Vagina (tissue), 2 donors: ENCODE data around the gene MR1. TPM values are rescaled to one million over a fixed set of nuclear protein-coding genes. Genes with fewer than 3 reads are reported as not detected.
"Not testable (repeated sequence)": the region's sequence is repeated elsewhere in the genome, so short reads cannot be mapped to it uniquely, and the experiment has no call there.

Experiments used
- DNase-seq, 2 donors: peaks; one replicate each; pipeline ENCODE4 v3.0.0-alpha.2; 2017; ENCODE audit errors: extremely low spot score in 2 of 2
- H3K27ac ChIP-seq: fragments of 200-600 bp; sonication (generic); one replicate; pipeline ENCODE4 v1.5.1; 2019
- H3K27me3 ChIP-seq: fragments of 200-600 bp; sonication (generic); one replicate; pipeline ENCODE4 v1.5.1; 2019
- H3K36me3 ChIP-seq, 2 donors: fragments of 200-600 bp; sonication (generic); one replicate each; pipeline ENCODE4 v1.5.1; 2017 to 2019
- H3K4me1 ChIP-seq: fragments of 200-600 bp; sonication (generic); one replicate; pipeline ENCODE4 v1.5.1; 2019
- H3K4me3 ChIP-seq, 2 donors: fragments of 200-600 bp; sonication (generic); 1 replicate in 1 of 2; 2 replicates in 1 of 2; pipeline ENCODE4 v1.5.1; 2016 to 2019
- H3K9me3 ChIP-seq: fragments of 200-600 bp; sonication (generic); one replicate; pipeline ENCODE4 v1.5.1; 2019
- CTCF ChIP-seq, 3 experiments: fragments of 450-650 bp in 2 of 3; fragments of 200-600 bp in 1 of 3; sonication (generic) in 1 of 3; IDR thresholded peaks; one replicate each; pipeline ENCODE4 v1.5.1; 2017 to 2019; ENCODE audit warnings: antibody characterized with exemption in 3 of 3, mild to moderate bottlenecking in 2 of 3, moderate library complexity in 2 of 3
- POLR2A ChIP-seq, 2 donors: fragments of 450-650 bp; IDR thresholded peaks; one replicate each; pipeline ENCODE4 v1.6.1; 2017; ENCODE audit warnings: antibody characterized with exemption in 2 of 2, mild to moderate bottlenecking in 2 of 2, moderate library complexity in 2 of 2
- POLR2AphosphoS5 ChIP-seq, 2 donors: sonication (generic); formaldehyde crosslinking; IDR thresholded peaks; one replicate each; pipeline ENCODE4 v1.9.0; 2017; ENCODE audit warnings: antibody characterized with exemption in 2 of 2, mild to moderate bottlenecking in 2 of 2, low read depth in 1 of 2; ENCODE audit not compliant: insufficient read depth in 1 of 2
- intact Hi-C: fragments of 100-400 bp; cut with DNase I; formaldehyde crosslinking; loops from one replicate; pipeline ENCODE4 v1.15.1; 2023
- total RNA-seq: library from RNA; depleted of rRNA; stranded (reverse); fragments of >200 nt; gene quantifications from one replicate; pipeline ENCODE4 v1.2.3, GENCODE V29; 2016

Gene MR1
- total RNA-seq, 1 donor from 2014 or later, result 12.8 TPM

- no peak for DNase-seq
- no peak for TF ChIP-seq POLR2A (IDR thresholded peaks at IDR 0.05)
- TF ChIP-seq POLR2AphosphoS5 (IDR thresholded peaks at IDR 0.05; ENCODE audit: insufficient read depth in 1 of 2, low read depth in 1 of 2), result no peak
- no peak for TF ChIP-seq CTCF (IDR thresholded peaks at IDR 0.05)
- Histone ChIP-seq H3K27me3 (no peaks in the 10 kb centered on the region), H3K4me1 (no peaks in the 10 kb centered on the region), H3K4me3 (no peak overlapping the region), H3K36me3 (no peaks in the 10 kb centered on the region), H3K27ac (no peak overlapping the region), H3K9me3 (no peaks in the 10 kb centered on the region)
- intact Hi-C loops, result no loop called here
Observed at GRCh38 chr1:181060066-181060465, 26.3 kb downstream of the MR1 start.

DNA sequence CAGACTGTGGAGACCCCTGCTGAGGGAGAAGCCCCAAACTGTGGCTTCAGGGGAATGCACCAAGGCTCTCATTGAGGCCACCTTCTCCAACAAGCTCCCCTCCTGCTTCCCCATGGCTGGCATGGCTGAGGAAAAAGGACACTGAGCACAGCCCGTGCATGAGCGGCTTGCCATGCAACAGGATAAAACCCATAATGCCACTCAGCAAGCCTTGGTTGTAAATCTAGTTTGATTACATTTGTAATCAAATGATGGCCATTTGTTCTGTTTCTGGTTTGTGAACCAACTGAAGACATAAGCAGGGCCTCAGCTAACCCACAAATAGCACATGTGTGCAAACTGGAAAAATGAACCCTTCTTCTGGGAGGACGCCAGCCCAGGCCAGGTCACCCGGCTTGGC, 27.2 kb downstream of the MR1 start:
- H3K4me1 ChIP-seq, H3K36me3 ChIP-seq, H3K27me3 ChIP-seq, H3K9me3 ChIP-seq, intact Hi-C loops, H3K27ac ChIP-seq, DNase-seq, H3K4me3 ChIP-seq: not testable (repeated sequence)

- Histone ChIP-seq H3K27ac (no peak overlapping the region), H3K36me3 (no peaks in the 10 kb centered on the region), H3K4me3 (no peak overlapping the region), H3K4me1 (no peaks in the 10 kb centered on the region), H3K9me3 (no peaks in the 10 kb centered on the region), H3K27me3 (no peaks in the 10 kb centered on the region)
- DNase-seq, result no peak
- no peak for TF ChIP-seq POLR2A (IDR thresholded peaks at IDR 0.05)
- no peak for TF ChIP-seq CTCF (IDR thresholded peaks at IDR 0.05)
- no peak for TF ChIP-seq POLR2AphosphoS5 (IDR thresholded peaks at IDR 0.05; ENCODE audit: insufficient read depth in 1 of 2, low read depth in 1 of 2)
- intact Hi-C loops, result no loop called here
Observed at GRCh38 chr1:181061487-181061886, 27.7 kb downstream of the MR1 start.

DNA sequence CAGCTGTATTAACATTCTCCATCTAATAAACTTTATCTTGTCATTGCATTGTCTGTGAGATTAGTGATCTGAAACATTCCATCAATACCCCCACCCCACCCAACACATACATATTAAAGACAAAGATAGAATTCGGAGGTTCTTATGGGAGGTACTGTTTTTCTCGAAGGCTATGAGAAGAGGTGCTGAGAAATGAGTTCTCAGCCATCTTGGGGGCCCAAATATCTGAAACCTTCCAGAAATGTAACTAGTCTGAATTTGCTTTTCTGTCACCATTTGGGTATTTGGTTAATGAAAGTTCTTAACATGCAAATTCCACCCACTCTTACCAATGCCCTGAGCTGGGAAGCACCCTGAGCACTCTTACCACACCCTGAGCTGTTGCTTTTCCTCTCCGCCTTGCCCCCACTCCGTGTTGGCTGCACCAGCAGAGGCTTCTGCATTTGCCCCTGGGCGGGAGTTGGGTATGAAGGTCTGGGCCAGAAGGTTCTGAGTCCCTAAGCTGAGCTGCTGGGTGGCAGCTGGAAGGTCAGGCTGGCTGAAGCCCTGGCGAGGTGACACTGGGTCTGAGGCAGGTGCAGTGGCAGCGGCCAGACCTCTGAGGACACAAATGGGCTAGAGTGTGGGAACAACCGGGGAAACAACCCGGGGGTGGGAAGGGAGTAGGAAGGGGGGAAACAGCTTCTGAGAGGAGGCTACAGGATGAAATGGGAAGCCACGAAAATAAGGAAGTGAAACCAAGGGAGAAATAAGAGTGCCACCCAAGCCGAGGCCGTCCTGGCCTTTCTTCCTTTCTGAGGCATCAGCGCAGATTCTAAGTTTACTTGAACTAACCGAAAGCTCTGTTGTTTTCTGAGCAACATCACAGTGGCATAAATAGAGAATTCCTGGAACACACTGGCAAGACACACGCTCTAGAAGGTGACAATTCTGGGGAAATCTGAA, 28.4 kb downstream of the MR1 start:
- no peaks in the 10 kb centered on the region for H3K4me1 ChIP-seq
- no peaks in the 10 kb centered on the region for H3K27me3 ChIP-seq
- no peak for DNase-seq
- no peak overlapping the region for H3K27ac ChIP-seq
- H3K9me3 ChIP-seq, result no peaks in the 10 kb centered on the region
- TF ChIP-seq POLR2AphosphoS5 (IDR thresholded peaks at IDR 0.05; ENCODE audit: insufficient read depth in 1 of 2, low read depth in 1 of 2) (no peak), POLR2A (IDR thresholded peaks at IDR 0.05) (no peak), CTCF (IDR thresholded peaks at IDR 0.05) (no peak)
- no peak overlapping the region for H3K4me3 ChIP-seq
- intact Hi-C loops, result no loop called here
- H3K36me3 ChIP-seq, result no peaks in the 10 kb centered on the region

DNA sequence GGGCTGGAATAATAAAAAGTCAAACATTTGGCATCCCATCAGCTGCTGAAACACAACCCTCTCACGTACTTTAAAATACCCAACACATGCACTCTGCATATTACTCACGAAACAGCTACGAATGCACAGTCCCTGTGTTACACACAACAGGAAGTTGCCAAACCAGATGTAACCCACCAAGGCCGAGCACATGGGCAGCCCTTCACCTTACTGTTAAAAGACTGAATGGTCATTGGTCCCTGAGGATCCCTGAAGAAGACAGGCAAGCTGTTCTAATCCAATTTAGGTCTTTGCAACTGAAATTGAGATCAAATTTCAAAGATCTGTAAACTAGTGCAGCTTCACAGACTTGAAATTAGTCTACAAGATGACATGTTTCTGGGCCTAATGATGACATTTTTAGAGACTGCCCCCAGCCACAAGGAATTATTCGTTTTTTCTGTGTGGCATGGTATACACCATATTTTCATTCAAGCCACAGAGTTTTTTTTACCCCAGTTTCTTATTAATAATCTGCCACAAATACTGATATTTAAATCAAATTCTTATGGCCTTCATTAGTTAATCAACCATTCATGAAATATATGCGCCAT, 29.1 kb downstream of the MR1 start:
- TF ChIP-seq POLR2A (IDR thresholded peaks at IDR 0.05) (no peak), CTCF (IDR thresholded peaks at IDR 0.05) (no peak), POLR2AphosphoS5 (IDR thresholded peaks at IDR 0.05; ENCODE audit: insufficient read depth in 1 of 2, low read depth in 1 of 2) (no peak)
- Histone ChIP-seq H3K27me3 (no peaks in the 10 kb centered on the region), H3K36me3 (no peaks in the 10 kb centered on the region), H3K4me1 (no peaks in the 10 kb centered on the region), H3K27ac (no peak overlapping the region), H3K4me3 (no peak overlapping the region), H3K9me3 (no peaks in the 10 kb centered on the region)
- DNase-seq, result no peak
- intact Hi-C loops, result no loop called here
